Measurements from ENCODE around the gene RALGAPA2. TPM values are rescaled to one million over a fixed set of nuclear protein-coding genes. Genes with fewer than 3 reads are reported as not detected.

The RALGAPA2 gene
- total RNA-seq, 1 donor from 2014 or later, result 15.2 TPM

GRCh38 chr20:20409331-20409730 lies 303.1 kb downstream of the RALGAPA2 start:
- no peaks in the 10 kb centered on the region for H3K9me3 Mint-ChIP-seq (ENCODE audit: unreplicated experiment)
- no peaks in the 10 kb centered on the region for H3K27me3 Mint-ChIP-seq (ENCODE audit: unreplicated experiment)
- no peaks in the 10 kb centered on the region for H3K4me1 Mint-ChIP-seq (ENCODE audit: unreplicated experiment)
- peaks cover 10% of the 10 kb centered on the region for H3K36me3 Mint-ChIP-seq (ENCODE audit: unreplicated experiment)
- no peak overlapping the region for H3K27ac Mint-ChIP-seq (ENCODE audit: unreplicated experiment)
- DNase-seq (ENCODE audit: extremely low spot score, unreplicated experiment), result no peak
- no peak overlapping the region for H3K4me3 Mint-ChIP-seq (ENCODE audit: unreplicated experiment)
- no peak for TF ChIP-seq CTCF (IDR thresholded peaks at IDR 0.05)

DNA sequence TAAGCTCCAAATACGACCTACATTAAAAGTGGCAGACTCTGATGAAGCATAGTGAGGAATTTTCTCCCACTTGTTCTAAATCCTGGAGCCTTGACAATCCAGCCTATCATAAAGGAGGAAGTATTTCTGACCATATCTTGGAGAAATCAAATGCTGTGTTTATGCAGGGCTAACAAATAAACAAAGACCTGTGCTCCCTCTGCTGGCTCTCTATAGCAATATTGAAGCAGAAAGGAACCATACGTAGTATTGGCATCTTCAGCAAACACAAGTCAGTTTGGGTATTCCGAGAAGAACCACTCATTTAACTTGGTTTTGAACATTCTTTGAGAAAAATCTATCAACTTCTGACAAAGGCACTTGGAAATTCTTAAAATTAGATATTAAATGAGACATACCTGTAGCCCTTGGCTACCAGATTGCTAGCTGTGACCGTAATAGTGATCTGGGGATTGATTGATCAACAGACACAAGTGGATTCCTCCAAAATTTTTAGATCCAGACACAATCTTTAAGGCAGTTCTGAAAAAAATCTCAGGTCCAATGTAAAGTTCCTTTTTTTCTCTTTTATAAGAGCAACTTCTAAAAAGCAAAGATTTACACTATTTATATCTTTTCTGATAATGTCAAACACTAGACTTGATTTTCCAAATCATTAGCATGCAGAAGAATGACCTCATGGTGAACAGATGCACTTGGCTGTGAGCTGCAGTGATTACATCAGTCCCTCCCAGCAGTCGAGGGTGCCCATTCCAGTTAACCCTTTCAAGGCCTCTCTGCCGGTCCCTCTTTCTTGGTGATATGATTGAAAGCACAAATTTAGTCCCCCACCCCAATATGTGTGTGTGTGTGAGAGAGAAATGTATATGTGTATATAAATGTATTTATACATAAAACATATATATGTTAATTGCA lies 304.3 kb downstream of the RALGAPA2 start:
- no peak for TF ChIP-seq CTCF (IDR thresholded peaks at IDR 0.05)
- Mint-ChIP-seq H3K36me3 (ENCODE audit: unreplicated experiment) (peaks cover 10% of the 10 kb centered on the region), H3K9me3 (ENCODE audit: unreplicated experiment) (no peaks in the 10 kb centered on the region), H3K4me3 (ENCODE audit: unreplicated experiment) (no peak overlapping the region), H3K27ac (ENCODE audit: unreplicated experiment) (no peak overlapping the region), H3K4me1 (ENCODE audit: unreplicated experiment) (no peaks in the 10 kb centered on the region), H3K27me3 (ENCODE audit: unreplicated experiment) (no peaks in the 10 kb centered on the region)
- DNase-seq (ENCODE audit: extremely low spot score, unreplicated experiment), result no peak

- no peak for DNase-seq (ENCODE audit: extremely low spot score, unreplicated experiment)
- TF ChIP-seq CTCF (IDR thresholded peaks at IDR 0.05), result no peak
- Mint-ChIP-seq H3K27ac (ENCODE audit: unreplicated experiment) (no peak overlapping the region), H3K4me1 (ENCODE audit: unreplicated experiment) (no peaks in the 10 kb centered on the region), H3K36me3 (ENCODE audit: unreplicated experiment) (peaks cover 6% of the 10 kb centered on the region), H3K9me3 (ENCODE audit: unreplicated experiment) (no peaks in the 10 kb centered on the region), H3K27me3 (ENCODE audit: unreplicated experiment) (no peaks in the 10 kb centered on the region), H3K4me3 (ENCODE audit: unreplicated experiment) (no peak overlapping the region)
Observed at GRCh38 chr20:20406306-20406705, 306.1 kb downstream of the RALGAPA2 start.

DNA sequence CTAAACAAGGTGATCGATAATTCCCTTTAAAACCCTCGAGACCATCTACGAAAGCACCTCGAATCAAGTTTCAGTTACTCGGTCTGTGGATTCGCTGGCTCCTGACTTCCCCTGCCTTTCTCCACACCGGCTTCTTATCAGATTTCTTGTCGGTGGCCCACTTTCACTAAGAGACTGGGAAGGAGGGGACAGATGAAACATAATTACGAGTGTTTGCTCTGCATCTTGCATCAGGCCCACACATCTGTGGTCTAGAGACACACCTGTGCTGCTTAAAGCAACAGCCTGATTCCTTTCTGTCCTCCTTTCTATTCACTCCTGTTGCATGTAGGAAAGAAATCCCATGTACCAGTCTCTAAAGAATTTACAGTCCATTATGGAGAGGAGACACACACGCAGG lies 306.8 kb downstream of the RALGAPA2 start:
- Mint-ChIP-seq H3K27ac (ENCODE audit: unreplicated experiment) (no peak overlapping the region), H3K4me1 (ENCODE audit: unreplicated experiment) (no peaks in the 10 kb centered on the region), H3K9me3 (ENCODE audit: unreplicated experiment) (no peaks in the 10 kb centered on the region), H3K27me3 (ENCODE audit: unreplicated experiment) (no peaks in the 10 kb centered on the region), H3K36me3 (ENCODE audit: unreplicated experiment) (peaks cover 2% of the 10 kb centered on the region), H3K4me3 (ENCODE audit: unreplicated experiment) (no peak overlapping the region)
- DNase-seq (ENCODE audit: extremely low spot score, unreplicated experiment), result no peak
- no peak for TF ChIP-seq CTCF (IDR thresholded peaks at IDR 0.05)

DNA sequence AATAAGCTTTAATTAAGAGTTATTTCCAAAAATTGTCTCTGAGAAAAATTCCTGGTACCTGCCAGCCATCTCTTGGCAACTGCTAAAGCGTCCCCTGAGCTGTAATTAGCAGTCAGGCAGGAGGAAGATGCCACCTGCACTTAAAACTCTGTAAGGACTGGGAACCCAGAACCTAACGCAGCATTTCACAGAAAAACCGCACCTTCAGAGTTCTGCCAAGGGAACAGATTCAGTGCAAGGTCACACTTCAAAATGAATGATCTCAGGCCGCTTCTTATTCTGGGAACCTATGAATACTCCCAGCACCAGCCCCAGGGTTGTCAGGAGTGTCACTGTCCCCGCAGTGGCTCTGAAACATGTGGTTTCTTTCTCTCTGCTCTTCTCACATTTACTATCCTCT lies 307.8 kb downstream of the RALGAPA2 start:
- no peaks in the 10 kb centered on the region for H3K27me3 Mint-ChIP-seq (ENCODE audit: unreplicated experiment)
- TF ChIP-seq CTCF (IDR thresholded peaks at IDR 0.05), result no peak
- no peaks in the 10 kb centered on the region for H3K4me1 Mint-ChIP-seq (ENCODE audit: unreplicated experiment)

More for the DNA sequence above, 307.8 kb downstream of the RALGAPA2 start:
- H3K27ac Mint-ChIP-seq (ENCODE audit: unreplicated experiment), result no peak overlapping the region
- H3K4me3 Mint-ChIP-seq (ENCODE audit: unreplicated experiment), result no peak overlapping the region
- H3K9me3 Mint-ChIP-seq (ENCODE audit: unreplicated experiment), result no peaks in the 10 kb centered on the region
- DNase-seq (ENCODE audit: extremely low spot score, unreplicated experiment), result no peak
- peaks cover 2% of the 10 kb centered on the region for H3K36me3 Mint-ChIP-seq (ENCODE audit: unreplicated experiment)

All from osteocyte (in vitro differentiated cells).